SK-N-SH treated with all-trans-retinoic acid at 6 μM for 48 hours (cell line): ENCODE measurements around the gene INTS1.

Experiments
- ATAC-seq: fragments of 200-7000 bp; cut with Tn5 transposase; 3 replicates; pipeline ENCODE4 v1.9.1; 2020; ENCODE audit warnings: mild to moderate bottlenecking, moderate library complexity
- ARNTL ChIP-seq: fragments of 450-650 bp; formaldehyde crosslinking; IDR thresholded peaks from 2 replicates; pipeline ENCODE4 v1.5.0; 2020; ENCODE audit warnings: low read depth, mild to moderate bottlenecking, moderate library complexity, borderline replicate concordance
- BACH2 ChIP-seq: fragments of 250-450 bp; sonication (Bioruptor Pico); IDR thresholded peaks from 2 replicates; pipeline ENCODE4 v1.9.0; 2021; ENCODE audit warnings: mild to moderate bottlenecking, borderline replicate concordance
- ESRRG ChIP-seq: fragments of 250-450 bp; sonication (Bioruptor Pico); IDR thresholded peaks from 2 replicates; pipeline ENCODE4 v1.6.1; 2021; ENCODE audit warnings: mild to moderate bottlenecking
- ISL1 ChIP-seq: fragments of 250-450 bp; sonication (Bioruptor Pico); IDR thresholded peaks from 2 replicates; pipeline ENCODE4 v2.1.2; 2022; ENCODE audit warnings: mild to moderate bottlenecking, moderate library complexity
- OSR1 ChIP-seq: fragments of 250-450 bp; sonication (Bioruptor Pico); IDR thresholded peaks from 2 replicates; pipeline ENCODE4 v1.8.0; 2022; ENCODE audit warnings: moderate library complexity, mild to moderate bottlenecking, inconsistent platforms
- PPARA ChIP-seq: fragments of 250-450 bp; sonication (Bioruptor Pico); IDR thresholded peaks from 2 replicates; pipeline ENCODE4 v1.5.0; 2020; ENCODE audit warnings: mild to moderate bottlenecking, borderline replicate concordance
- RARB ChIP-seq: fragments of 250-450 bp; sonication (Bioruptor Pico); IDR thresholded peaks from 2 replicates; pipeline ENCODE4 v1.8.0; 2021; ENCODE audit warnings: mild to moderate bottlenecking, moderate library complexity
- SNAI2 ChIP-seq: fragments of 250-450 bp; sonication (Bioruptor Pico); IDR thresholded peaks from 2 replicates; pipeline ENCODE4 v1.5.0; 2020; ENCODE audit warnings: mild to moderate bottlenecking, moderate library complexity
- TCF4 ChIP-seq: fragments of 250-450 bp; sonication (Bioruptor Pico); IDR thresholded peaks from 2 replicates; pipeline ENCODE4 v1.8.0; 2021; ENCODE audit warnings: mild to moderate bottlenecking, moderate library complexity, borderline replicate concordance
- TOX ChIP-seq: fragments of 250-450 bp; sonication (Bioruptor Pico); IDR thresholded peaks from 2 replicates; pipeline ENCODE4 v1.8.0; 2021; ENCODE audit warnings: mild to moderate bottlenecking, moderate library complexity, borderline replicate concordance
- ZC3H10 ChIP-seq: fragments of 250-450 bp; sonication (Bioruptor Pico); IDR thresholded peaks from 2 replicates; pipeline ENCODE4 v1.5.1; 2021; ENCODE audit warnings: mild to moderate bottlenecking, moderate library complexity
- ZFP3 ChIP-seq: fragments of 250-450 bp; sonication (Bioruptor Pico); IDR thresholded peaks from 2 replicates; pipeline ENCODE4 v1.5.0; 2020; ENCODE audit warnings: mild to moderate bottlenecking, moderate library complexity
- ZFP30 ChIP-seq: fragments of 450-650 bp; formaldehyde crosslinking; IDR thresholded peaks from 2 replicates; pipeline ENCODE4 v1.5.0; 2022; ENCODE audit warnings: mild to moderate bottlenecking, moderate library complexity
- ZNF565 ChIP-seq: fragments of 450-650 bp; formaldehyde crosslinking; conservative IDR thresholded peaks from 2 replicates; pipeline ENCODE4 v1.5.0; 2020; ENCODE audit warnings: low read depth, mild to moderate bottlenecking, moderate library complexity
- ZNF70 ChIP-seq: fragments of 450-650 bp; formaldehyde crosslinking; IDR thresholded peaks from 2 replicates; pipeline ENCODE4 v1.5.0; 2020; ENCODE audit warnings: mild to moderate bottlenecking, moderate library complexity
- TF ChIP-seq, protein P1 (sequence below): fragments of 250-450 bp; sonication (Bioruptor Pico); IDR thresholded peaks from 2 replicates; pipeline ENCODE4 v1.5.0; 2020; ENCODE audit warnings: mild to moderate bottlenecking, moderate library complexity
- TF ChIP-seq, protein P2 (sequence below): fragments of 250-450 bp; sonication (Bioruptor Pico); IDR thresholded peaks from 2 replicates; pipeline ENCODE4 v1.5.1; 2020; ENCODE audit warnings: low read depth, mild to moderate bottlenecking, moderate library complexity
- TF ChIP-seq, protein P3 (sequence below): fragments of 250-450 bp; sonication (Bioruptor Pico); IDR thresholded peaks from 2 replicates; pipeline ENCODE4 v1.8.0; 2021; ENCODE audit warnings: low read depth, mild to moderate bottlenecking, moderate library complexity, borderline replicate concordance
- TF ChIP-seq, protein P4 (sequence below): fragments of 250-450 bp; sonication (Bioruptor Pico); IDR thresholded peaks from 2 replicates; pipeline ENCODE4 v1.8.0; 2020; ENCODE audit warnings: mild to moderate bottlenecking, moderate library complexity, borderline replicate concordance
- TF ChIP-seq, protein P5 (sequence below): fragments of 250-450 bp; sonication (Bioruptor Pico); IDR thresholded peaks from 2 replicates; pipeline ENCODE4 v1.5.1; 2021; ENCODE audit warnings: mild to moderate bottlenecking, moderate library complexity

The INTS1 gene

DNA sequence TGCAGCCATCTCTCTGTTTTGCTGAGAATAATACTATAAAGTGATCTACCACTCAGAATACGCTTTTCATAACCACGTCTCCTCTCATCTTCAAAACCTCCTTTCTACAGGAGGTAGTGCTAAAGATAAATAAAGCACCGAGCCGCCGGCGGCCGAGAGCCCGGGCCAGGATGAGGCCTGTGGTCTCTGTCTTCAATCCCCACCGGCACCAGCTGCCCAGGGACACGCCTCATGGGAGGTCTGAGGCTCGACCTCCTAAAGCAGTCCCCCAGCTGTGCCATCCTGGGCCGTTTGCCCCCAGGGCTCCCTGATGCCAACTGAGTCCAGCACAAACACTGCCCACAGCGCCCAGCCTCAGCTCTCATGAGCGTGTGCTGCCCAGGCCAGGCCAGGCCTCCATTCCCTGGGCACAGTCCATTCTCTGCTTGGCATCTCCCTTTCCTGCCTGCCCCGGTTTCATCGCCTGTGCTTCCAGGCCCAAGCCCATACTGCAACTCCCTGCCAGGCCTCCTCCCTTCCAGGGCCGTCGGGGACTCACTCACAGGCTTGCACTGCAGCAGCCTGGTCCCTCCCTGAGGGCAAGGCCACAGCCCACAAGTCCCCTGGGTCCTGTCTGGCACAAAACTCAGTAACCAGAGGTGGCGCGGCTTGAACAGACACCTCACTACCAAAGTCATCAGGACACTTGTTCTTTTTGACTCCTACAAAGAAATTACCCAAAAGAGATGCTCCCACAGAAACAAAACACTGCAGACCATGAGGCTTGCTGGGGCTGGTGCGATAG, 2.5 kb downstream of the INTS1 start:
- no peak for ATAC-seq
- TF ChIP-seq SNAI2 (CRISPR knock-in tag) = no peak
- TF ChIP-seq, protein P1, sequence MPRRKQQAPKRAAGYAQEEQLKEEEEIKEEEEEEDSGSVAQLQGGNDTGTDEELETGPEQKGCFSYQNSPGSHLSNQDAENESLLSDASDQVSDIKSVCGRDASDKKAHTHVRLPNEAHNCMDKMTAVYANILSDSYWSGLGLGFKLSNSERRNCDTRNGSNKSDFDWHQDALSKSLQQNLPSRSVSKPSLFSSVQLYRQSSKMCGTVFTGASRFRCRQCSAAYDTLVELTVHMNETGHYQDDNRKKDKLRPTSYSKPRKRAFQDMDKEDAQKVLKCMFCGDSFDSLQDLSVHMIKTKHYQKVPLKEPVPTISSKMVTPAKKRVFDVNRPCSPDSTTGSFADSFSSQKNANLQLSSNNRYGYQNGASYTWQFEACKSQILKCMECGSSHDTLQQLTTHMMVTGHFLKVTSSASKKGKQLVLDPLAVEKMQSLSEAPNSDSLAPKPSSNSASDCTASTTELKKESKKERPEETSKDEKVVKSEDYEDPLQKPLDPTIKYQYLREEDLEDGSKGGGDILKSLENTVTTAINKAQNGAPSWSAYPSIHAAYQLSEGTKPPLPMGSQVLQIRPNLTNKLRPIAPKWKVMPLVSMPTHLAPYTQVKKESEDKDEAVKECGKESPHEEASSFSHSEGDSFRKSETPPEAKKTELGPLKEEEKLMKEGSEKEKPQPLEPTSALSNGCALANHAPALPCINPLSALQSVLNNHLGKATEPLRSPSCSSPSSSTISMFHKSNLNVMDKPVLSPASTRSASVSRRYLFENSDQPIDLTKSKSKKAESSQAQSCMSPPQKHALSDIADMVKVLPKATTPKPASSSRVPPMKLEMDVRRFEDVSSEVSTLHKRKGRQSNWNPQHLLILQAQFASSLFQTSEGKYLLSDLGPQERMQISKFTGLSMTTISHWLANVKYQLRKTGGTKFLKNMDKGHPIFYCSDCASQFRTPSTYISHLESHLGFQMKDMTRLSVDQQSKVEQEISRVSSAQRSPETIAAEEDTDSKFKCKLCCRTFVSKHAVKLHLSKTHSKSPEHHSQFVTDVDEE = no peak
- no peak for TF ChIP-seq ZFP3 (CRISPR knock-in tag)

DNA sequence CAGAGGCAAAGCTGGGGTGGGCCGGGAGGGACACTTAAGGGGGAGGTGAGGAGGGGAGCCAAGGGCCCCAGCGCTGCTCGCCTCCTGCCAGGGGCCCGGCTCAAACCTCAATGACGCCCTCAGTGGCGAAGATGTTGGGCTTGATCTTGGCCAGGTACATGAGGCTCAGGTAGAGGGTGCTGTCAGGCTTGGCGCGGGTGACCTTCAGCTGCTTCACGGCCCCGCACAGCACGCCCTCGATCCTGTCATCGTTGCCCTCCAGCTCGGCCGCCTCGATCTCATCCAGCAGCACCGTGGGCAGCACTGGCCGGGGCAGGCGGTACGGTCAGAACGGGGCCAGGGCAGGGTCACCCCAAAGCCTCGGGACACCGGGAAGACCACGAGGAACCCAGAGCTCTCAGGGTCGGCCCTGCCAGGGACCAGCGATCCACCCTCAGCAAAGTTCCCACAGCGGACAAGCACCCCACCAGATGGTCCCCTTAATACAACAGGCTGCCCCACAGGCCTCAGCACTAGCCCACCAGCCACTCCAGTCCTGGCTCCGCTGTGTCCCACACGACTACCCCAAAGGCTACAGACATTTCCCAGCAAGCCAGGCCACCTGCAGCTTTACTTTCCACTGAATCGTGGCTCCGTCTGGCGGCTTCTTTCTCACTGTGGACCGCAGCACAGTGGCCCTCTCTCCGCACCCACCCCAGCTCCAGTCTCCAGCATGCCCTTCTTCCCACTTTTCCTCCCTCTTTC, 4.0 kb downstream of the INTS1 start:
- no peak for ATAC-seq
- TF ChIP-seq RARB (CRISPR knock-in tag) (no peak), ZNF565 (CRISPR knock-in tag) (no peak), ZFP3 (CRISPR knock-in tag) (no peak), ZC3H10 (CRISPR knock-in tag) (no peak), PPARA (CRISPR knock-in tag) (no peak), TOX (CRISPR knock-in tag) (no peak), TCF4 (CRISPR knock-in tag) (no peak), ZFP30 (CRISPR knock-in tag) (no peak), SNAI2 (CRISPR knock-in tag) (no peak), ESRRG (CRISPR knock-in tag) (no peak), BACH2 (CRISPR knock-in tag) (no peak), ARNTL (CRISPR knock-in tag) (no peak), OSR1 (CRISPR knock-in tag) (no peak), ISL1 (no peak), ZNF70 (CRISPR knock-in tag) (no peak)
- TF ChIP-seq, protein P2, sequence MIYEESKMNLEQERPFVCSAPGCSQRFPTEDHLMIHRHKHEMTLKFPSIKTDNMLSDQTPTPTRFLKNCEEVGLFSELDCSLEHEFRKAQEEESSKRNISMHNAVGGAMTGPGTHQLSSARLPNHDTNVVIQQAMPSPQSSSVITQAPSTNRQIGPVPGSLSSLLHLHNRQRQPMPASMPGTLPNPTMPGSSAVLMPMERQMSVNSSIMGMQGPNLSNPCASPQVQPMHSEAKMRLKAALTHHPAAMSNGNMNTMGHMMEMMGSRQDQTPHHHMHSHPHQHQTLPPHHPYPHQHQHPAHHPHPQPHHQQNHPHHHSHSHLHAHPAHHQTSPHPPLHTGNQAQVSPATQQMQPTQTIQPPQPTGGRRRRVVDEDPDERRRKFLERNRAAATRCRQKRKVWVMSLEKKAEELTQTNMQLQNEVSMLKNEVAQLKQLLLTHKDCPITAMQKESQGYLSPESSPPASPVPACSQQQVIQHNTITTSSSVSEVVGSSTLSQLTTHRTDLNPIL (CRISPR knock-in tag) = no peak
- TF ChIP-seq, protein P3, sequence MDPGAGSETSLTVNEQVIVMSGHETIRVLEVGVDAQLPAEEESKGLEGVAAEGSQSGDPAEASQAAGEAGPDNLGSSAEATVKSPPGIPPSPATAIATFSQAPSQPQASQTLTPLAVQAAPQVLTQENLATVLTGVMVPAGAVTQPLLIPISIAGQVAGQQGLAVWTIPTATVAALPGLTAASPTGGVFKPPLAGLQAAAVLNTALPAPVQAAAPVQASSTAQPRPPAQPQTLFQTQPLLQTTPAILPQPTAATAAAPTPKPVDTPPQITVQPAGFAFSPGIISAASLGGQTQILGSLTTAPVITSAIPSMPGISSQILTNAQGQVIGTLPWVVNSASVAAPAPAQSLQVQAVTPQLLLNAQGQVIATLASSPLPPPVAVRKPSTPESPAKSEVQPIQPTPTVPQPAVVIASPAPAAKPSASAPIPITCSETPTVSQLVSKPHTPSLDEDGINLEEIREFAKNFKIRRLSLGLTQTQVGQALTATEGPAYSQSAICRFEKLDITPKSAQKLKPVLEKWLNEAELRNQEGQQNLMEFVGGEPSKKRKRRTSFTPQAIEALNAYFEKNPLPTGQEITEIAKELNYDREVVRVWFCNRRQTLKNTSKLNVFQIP (CRISPR knock-in tag) = no peak
- TF ChIP-seq, protein P4, sequence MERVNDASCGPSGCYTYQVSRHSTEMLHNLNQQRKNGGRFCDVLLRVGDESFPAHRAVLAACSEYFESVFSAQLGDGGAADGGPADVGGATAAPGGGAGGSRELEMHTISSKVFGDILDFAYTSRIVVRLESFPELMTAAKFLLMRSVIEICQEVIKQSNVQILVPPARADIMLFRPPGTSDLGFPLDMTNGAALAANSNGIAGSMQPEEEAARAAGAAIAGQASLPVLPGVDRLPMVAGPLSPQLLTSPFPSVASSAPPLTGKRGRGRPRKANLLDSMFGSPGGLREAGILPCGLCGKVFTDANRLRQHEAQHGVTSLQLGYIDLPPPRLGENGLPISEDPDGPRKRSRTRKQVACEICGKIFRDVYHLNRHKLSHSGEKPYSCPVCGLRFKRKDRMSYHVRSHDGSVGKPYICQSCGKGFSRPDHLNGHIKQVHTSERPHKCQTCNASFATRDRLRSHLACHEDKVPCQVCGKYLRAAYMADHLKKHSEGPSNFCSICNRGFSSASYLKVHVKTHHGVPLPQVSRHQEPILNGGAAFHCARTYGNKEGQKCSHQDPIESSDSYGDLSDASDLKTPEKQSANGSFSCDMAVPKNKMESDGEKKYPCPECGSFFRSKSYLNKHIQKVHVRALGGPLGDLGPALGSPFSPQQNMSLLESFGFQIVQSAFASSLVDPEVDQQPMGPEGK (CRISPR knock-in tag) = no peak
- TF ChIP-seq, protein P5, sequence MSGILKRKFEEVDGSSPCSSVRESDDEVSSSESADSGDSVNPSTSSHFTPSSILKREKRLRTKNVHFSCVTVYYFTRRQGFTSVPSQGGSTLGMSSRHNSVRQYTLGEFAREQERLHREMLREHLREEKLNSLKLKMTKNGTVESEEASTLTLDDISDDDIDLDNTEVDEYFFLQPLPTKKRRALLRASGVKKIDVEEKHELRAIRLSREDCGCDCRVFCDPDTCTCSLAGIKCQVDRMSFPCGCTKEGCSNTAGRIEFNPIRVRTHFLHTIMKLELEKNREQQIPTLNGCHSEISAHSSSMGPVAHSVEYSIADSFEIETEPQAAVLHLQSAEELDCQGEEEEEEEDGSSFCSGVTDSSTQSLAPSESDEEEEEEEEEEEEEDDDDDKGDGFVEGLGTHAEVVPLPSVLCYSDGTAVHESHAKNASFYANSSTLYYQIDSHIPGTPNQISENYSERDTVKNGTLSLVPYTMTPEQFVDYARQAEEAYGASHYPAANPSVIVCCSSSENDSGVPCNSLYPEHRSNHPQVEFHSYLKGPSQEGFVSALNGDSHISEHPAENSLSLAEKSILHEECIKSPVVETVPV = no peak
